H1 (cell line): ENCODE data around the gene ZNF213. TPM values are rescaled to one million over a fixed set of nuclear protein-coding genes. Genes with fewer than 3 reads are reported as not detected.

Experiments used
- CTCF ChIA-PET: fragments of 300-600 bp; sonication (Branson Sonifier 250); formaldehyde crosslinking; loops from one replicate; lab custom pipeline; 2021; ENCODE audit not compliant: partially characterized antibody; lab: Charles Lee
- POLR2A ChIA-PET: fragments of 300-600 bp; sonication (Branson Sonifier 250); formaldehyde crosslinking; loops from one replicate; lab custom pipeline; 2021; ENCODE audit warnings: inconsistent platforms; ENCODE audit not compliant: partially characterized antibody; lab: Charles Lee
- DNase-seq, 2 experiments: peaks; one replicate each; pipeline versions ENCODE4 v3.0.0 to v3.0.0-alpha.2; 2010 to 2022; ENCODE audit warnings: low spot score in 2 of 2, low read depth in 1 of 2, mixed read lengths in 1 of 2
- FAIRE-seq: peaks from 2 replicates; lab custom pipeline; 2011; peaks lifted over from hg19 to GRCh38; lab: Jason Lieb, UNC
- H2AFZ ChIP-seq: 2 replicates; pipeline ENCODE4 v1.8.1; 2012; ENCODE audit warnings: low read length, inconsistent platforms
- H2AK5ac ChIP-seq: 2 replicates; pipeline ENCODE4 v1.6.1; 2013; ENCODE audit warnings: low read depth, low read length
- H2BK120ac ChIP-seq: replicated peaks from 2 replicates; pipeline ENCODE3; 2013; ENCODE audit warnings: low read depth, low read length, inconsistent platforms
- H2BK12ac ChIP-seq: 2 replicates; pipeline ENCODE4 v1.6.1; 2013; ENCODE audit warnings: low read depth, low read length
- H2BK15ac ChIP-seq: 2 replicates; pipeline ENCODE4 v1.6.1; 2013; ENCODE audit warnings: low read length
- H2BK20ac ChIP-seq: 2 replicates; pipeline ENCODE4 v1.6.1; 2013; ENCODE audit warnings: low read length
- H2BK5ac ChIP-seq: 2 replicates; pipeline ENCODE4 v1.6.1; 2013; ENCODE audit warnings: low read depth, low read length
- H3K14ac ChIP-seq: 2 replicates; pipeline ENCODE4 v1.6.1; 2013; ENCODE audit warnings: inconsistent platforms; ENCODE audit not compliant: insufficient read length
- H3K18ac ChIP-seq: 2 replicates; pipeline ENCODE4 v1.6.1; 2013; ENCODE audit warnings: low read length; ENCODE audit errors: extremely low read depth
- H3K23ac ChIP-seq: 2 replicates; pipeline ENCODE4 v1.6.1; 2013; ENCODE audit warnings: inconsistent platforms; ENCODE audit not compliant: insufficient read length
- H3K23me2 ChIP-seq: 2 replicates; pipeline ENCODE4 v1.6.1; 2013; ENCODE audit warnings: low read depth, low read length
- H3K27ac ChIP-seq: 2 replicates; pipeline ENCODE4 v1.6.1; 2011; ENCODE audit warnings: low read depth, low read length, inconsistent platforms
- H3K27me3 ChIP-seq, 4 experiments: replicated peaks in 1 of 4; 1 replicate in 1 of 4; 2 replicates in 3 of 4; pipeline versions ENCODE4 v1.6.1 to v1.8.1; 2011 to 2013; ENCODE audit warnings: low read length in 3 of 4, mild to moderate bottlenecking in 3 of 4, inconsistent platforms in 2 of 4, mixed read lengths in 2 of 4, moderate library complexity in 1 of 4; ENCODE audit not compliant: control insufficient read depth in 3 of 4, insufficient read depth in 3 of 4; ENCODE audit errors: extremely low read depth in 1 of 4
- H3K36me3 ChIP-seq, 4 experiments: 2 replicates each; pipeline versions ENCODE4 v1.6.1 to v1.8.1; 2011 to 2013; ENCODE audit warnings: mild to moderate bottlenecking in 4 of 4, low read length in 3 of 4, moderate library complexity in 2 of 4, control low read depth in 1 of 4, inconsistent platforms in 1 of 4; ENCODE audit not compliant: insufficient read depth in 4 of 4, control insufficient read depth in 2 of 4
- H3K4ac ChIP-seq: replicated peaks from 2 replicates; pipeline ENCODE3; 2013; ENCODE audit warnings: low read length, low read depth, mixed read lengths, inconsistent platforms; ENCODE audit not compliant: insufficient read length
- H3K4me1 ChIP-seq, 4 experiments: replicated peaks in 1 of 4; 1 replicate in 1 of 4; 2 replicates in 3 of 4; pipeline versions ENCODE4 v1.6.1 to v1.8.1; 2011 to 2013; ENCODE audit warnings: low read length in 3 of 4, inconsistent platforms in 2 of 4, mixed read lengths in 1 of 4; ENCODE audit not compliant: insufficient read depth in 4 of 4, control insufficient read depth in 3 of 4
- H3K4me2 ChIP-seq, 2 experiments: 2 replicates each; pipeline versions ENCODE4 v1.6.1 to v1.8.1; 2011 to 2013; ENCODE audit warnings: low read depth in 2 of 2, low read length in 2 of 2, control low read depth in 1 of 2, inconsistent platforms in 1 of 2, mild to moderate bottlenecking in 1 of 2; ENCODE audit not compliant: insufficient read depth in 1 of 2
- H3K4me3 ChIP-seq, 4 experiments: fragments of 200-600, 300-600 bp in 1 of 4; sonication (generic), shearing (Covaris generic), sonication (Bioruptor Twin) in 1 of 4; 2 replicates each; pipeline versions ENCODE4 v1.5.1 to v1.8.1; 2011 to 2016; ENCODE audit warnings: low read length in 4 of 4, low read depth in 3 of 4, control low read depth in 2 of 4, inconsistent platforms in 2 of 4, mild to moderate bottlenecking in 2 of 4, mixed read lengths in 1 of 4, moderate library complexity in 1 of 4; ENCODE audit not compliant: insufficient read depth in 2 of 4; ENCODE audit errors: extremely low read depth in 1 of 4
- H3K56ac ChIP-seq: replicated peaks from 2 replicates; pipeline ENCODE3; 2013; ENCODE audit warnings: low read depth, mild to moderate bottlenecking, mixed read lengths, low read length, inconsistent platforms; ENCODE audit not compliant: insufficient read length
- H3K79me1 ChIP-seq: 2 replicates; pipeline ENCODE4 v1.6.1; 2013; ENCODE audit warnings: low read depth, low read length, control low read depth
- H3K79me2 ChIP-seq, 2 experiments: 2 replicates each; pipeline versions ENCODE4 v1.6.1 to v1.8.1; 2012 to 2013; ENCODE audit warnings: low read length in 2 of 2, mild to moderate bottlenecking in 2 of 2, inconsistent platforms in 1 of 2; ENCODE audit not compliant: insufficient read depth in 2 of 2, control insufficient read depth in 1 of 2
- H3K9ac ChIP-seq, 4 experiments: replicated peaks in 1 of 4; 1 replicate in 1 of 4; 2 replicates in 3 of 4; pipeline versions ENCODE4 v1.6.1 to v1.8.1; 2011 to 2013; ENCODE audit warnings: low read depth in 3 of 4, low read length in 3 of 4, control low read depth in 2 of 4, mild to moderate bottlenecking in 2 of 4, moderate library complexity in 2 of 4, inconsistent platforms in 1 of 4; ENCODE audit errors: extremely low read depth in 1 of 4
- H3K9me3 ChIP-seq, 2 experiments: 2 replicates each; pipeline versions ENCODE4 v1.6.1 to v1.8.1; 2012 to 2013; ENCODE audit warnings: mild to moderate bottlenecking in 2 of 2, moderate library complexity in 2 of 2, control low read depth in 1 of 2, inconsistent platforms in 1 of 2, low read depth in 1 of 2, low read length in 1 of 2, mixed read lengths in 1 of 2; ENCODE audit not compliant: insufficient read depth in 2 of 2
- H4K20me1 ChIP-seq, 2 experiments: replicated peaks in 1 of 2; 2 replicates each; pipeline versions ENCODE3 to v1.8.1; 2011 to 2013; ENCODE audit warnings: inconsistent platforms in 2 of 2, low read length in 2 of 2, mild to moderate bottlenecking in 1 of 2; ENCODE audit not compliant: insufficient read depth in 2 of 2, control insufficient read depth in 1 of 2
- H4K5ac ChIP-seq: 2 replicates; pipeline ENCODE4 v1.6.1; 2013; ENCODE audit warnings: low read length, low read depth, mixed read lengths, inconsistent platforms; ENCODE audit not compliant: insufficient read length
- H4K8ac ChIP-seq: 2 replicates; pipeline ENCODE4 v1.8.0; 2013; ENCODE audit warnings: mild to moderate bottlenecking, moderate library complexity, low read length, inconsistent platforms; ENCODE audit not compliant: insufficient read depth; ENCODE audit errors: extremely low read depth
- H4K91ac ChIP-seq: replicated peaks from 2 replicates; pipeline ENCODE3; 2013; ENCODE audit warnings: low read length, mixed read lengths, inconsistent platforms; ENCODE audit not compliant: insufficient read length
- SIX5 ChIP-seq: IDR thresholded peaks from 2 replicates; pipeline ENCODE4 v1.6.1; 2011; ENCODE audit warnings: mild to moderate bottlenecking, low read depth, low read length
- WGBS, 2 experiments: shearing (Covaris generic) in 1 of 2; methylation state at CpG; one replicate each; pipeline versions ENCODE4 v1.1.6 to v1.1.7; 2013 to 2015; ENCODE audit warnings: low lambda C conversion rate in 2 of 2, mixed read lengths in 2 of 2, inconsistent platforms in 1 of 2, low coverage in 1 of 2, missing lambda C conversion rate in 1 of 2; ENCODE audit not compliant: insufficient replicate concordance in 2 of 2, insufficient coverage in 1 of 2, insufficient read length in 1 of 2; ENCODE audit errors: extremely low coverage in 1 of 2, missing lambda C conversion rate in 1 of 2; 5-methylcytosine and 5-hydroxymethylcytosine counted together
- polyA plus RNA-seq, 7 experiments: library from polyadenylated mRNA; depleted of rRNA in 3 of 7; stranded (reverse) in 5 of 7; unstranded in 2 of 7; fragments of >200 nt in 5 of 7; fragments of 200-250 nt in 2 of 7; gene quantifications; 1 replicate in 5 of 7; 2 replicates in 1 of 7; 4 replicates in 1 of 7; pipeline versions ENCODE4 v1.2.1 to v1.2.3, GENCODE V29; 2011 to 2013; ENCODE audit warnings: missing spikeins in 2 of 7, mixed read lengths in 2 of 7
- total RNA-seq: library from RNA; stranded (reverse); fragmentation: NEBNext Ultra II Directional; extraction: Animal tissue kit (Norgen Biotek cat#: 25700); gene quantifications from 2 replicates; pipeline ENCODE4 v1.2.1, GENCODE V29; 2021
- TF ChIP-seq, protein P1 (sequence below): IDR thresholded peaks from 2 replicates; pipeline ENCODE4 v1.6.1; 2011; ENCODE audit warnings: low read length, improper control_type of control experiment

Gene ZNF213
- total and polyA plus RNA-seq, 2 of the 8 experiments (the other 6 are each of a cell fraction or from before 2014, with no cell fraction given), result 1.6 to 6.9 TPM

DNA sequence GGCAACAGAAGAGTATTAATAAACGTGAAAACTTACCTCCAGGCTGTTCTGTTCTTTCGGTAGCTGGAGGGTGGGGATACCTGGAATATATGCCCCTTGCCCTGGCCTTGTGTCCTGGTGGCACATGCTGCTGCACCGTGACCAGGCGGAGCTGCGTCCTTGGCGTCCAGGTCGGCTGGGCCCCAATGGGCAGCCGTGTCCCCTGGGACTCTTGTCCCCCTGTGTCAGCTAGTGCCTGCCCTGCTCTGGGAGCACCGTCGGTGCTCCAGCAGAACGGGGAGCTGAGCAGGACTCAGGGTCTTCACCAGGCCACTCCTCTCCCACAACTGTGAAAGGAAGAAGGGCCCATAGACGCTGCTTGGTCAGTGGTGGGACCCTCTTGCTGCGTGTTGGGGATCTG lies 7.9 kb downstream of the ZNF213 start:
- Histone ChIP-seq H2BK120ac (no peak overlapping the region), H3K4me2 (no peak overlapping the region), H2AFZ (no peak overlapping the region), H3K27ac (no peak overlapping the region), H3K4me1 (no peaks in the 10 kb centered on the region), H3K9me3 (no peaks in the 10 kb centered on the region), H3K9ac (no peak overlapping the region), H4K5ac (no peak overlapping the region), H3K4ac (no peak overlapping the region), H3K18ac (no peak overlapping the region), H3K27me3 (peaks cover 0 to 4% (median 2%) of the 10 kb centered on the region in 4 experiments; a peak in 3 of 7 replicates), H3K56ac (no peak overlapping the region), H3K79me1 (no peaks in the 10 kb centered on the region), H2BK12ac (no peak overlapping the region), H3K4me3 (no peak overlapping the region), H4K20me1 (peaks cover 0 to 7% of the 10 kb centered on the region in 2 experiments), H2BK20ac (no peak overlapping the region), H3K36me3 (peaks cover 0 to 8% (median 3%) of the 10 kb centered on the region in 4 experiments; a peak in 4 of 8 replicates), H2BK15ac (no peak overlapping the region), H3K23ac (no peak overlapping the region), H2AK5ac (no peak overlapping the region), H2BK5ac (no peak overlapping the region), H4K91ac (no peak overlapping the region), H3K23me2 (0 out of 2 replicates have a peak, but pooled peaks cover 2% of the 10 kb centered on the region), H4K8ac (no peak overlapping the region), H3K14ac (no peak overlapping the region), H3K79me2 (no peaks in the 10 kb centered on the region)
- no peak for FAIRE-seq
- DNase-seq, result no peak
- TF ChIP-seq, protein P1, sequence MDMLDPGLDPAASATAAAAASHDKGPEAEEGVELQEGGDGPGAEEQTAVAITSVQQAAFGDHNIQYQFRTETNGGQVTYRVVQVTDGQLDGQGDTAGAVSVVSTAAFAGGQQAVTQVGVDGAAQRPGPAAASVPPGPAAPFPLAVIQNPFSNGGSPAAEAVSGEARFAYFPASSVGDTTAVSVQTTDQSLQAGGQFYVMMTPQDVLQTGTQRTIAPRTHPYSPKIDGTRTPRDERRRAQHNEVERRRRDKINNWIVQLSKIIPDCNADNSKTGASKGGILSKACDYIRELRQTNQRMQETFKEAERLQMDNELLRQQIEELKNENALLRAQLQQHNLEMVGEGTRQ, result no peak
- no peak for TF ChIP-seq SIX5
- WGBS, 2 experiments, result 84% methylated on average over 13 of the region's 13 CpGs; no CpG with 5 or more reads in 1 of the 2 experiments
- ChIA-PET POLR2A (interaction anchor here (0.9 to 3.9 kb wide), 2 partner anchors 8 to 14 kb away, joined by 3 to 20 read pairs; no protein-coding TSS in a partner anchor), CTCF (interaction anchor here (1.2 to 10.9 kb wide), 2 partner anchors 11 to 135 kb away, joined by 3 to 174 read pairs; partner anchors contain the start of gene ZNF213)
